ENCODE data around the gene LMBR1.

DNA sequence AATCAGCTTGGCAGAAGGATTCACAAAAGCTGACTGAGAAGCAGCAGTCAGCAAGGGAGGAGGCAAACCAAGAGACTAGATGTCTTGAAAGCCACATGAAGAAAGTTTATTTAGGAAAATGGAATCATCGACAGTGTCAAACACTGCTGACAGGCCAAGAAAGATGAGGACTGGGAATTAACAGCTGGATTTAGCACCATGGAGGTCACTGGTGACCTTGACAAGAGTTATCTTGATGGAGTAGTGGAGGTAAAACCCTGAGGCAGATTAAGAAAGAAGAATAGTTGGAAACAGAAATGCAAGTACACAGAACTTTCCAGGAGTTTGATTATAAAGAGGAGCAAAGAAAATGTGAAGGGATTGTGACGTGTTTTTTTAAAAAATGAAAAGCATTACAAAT is 51.5 kb downstream of the LMBR1 start:
- TF ChIP-seq, protein P1, sequence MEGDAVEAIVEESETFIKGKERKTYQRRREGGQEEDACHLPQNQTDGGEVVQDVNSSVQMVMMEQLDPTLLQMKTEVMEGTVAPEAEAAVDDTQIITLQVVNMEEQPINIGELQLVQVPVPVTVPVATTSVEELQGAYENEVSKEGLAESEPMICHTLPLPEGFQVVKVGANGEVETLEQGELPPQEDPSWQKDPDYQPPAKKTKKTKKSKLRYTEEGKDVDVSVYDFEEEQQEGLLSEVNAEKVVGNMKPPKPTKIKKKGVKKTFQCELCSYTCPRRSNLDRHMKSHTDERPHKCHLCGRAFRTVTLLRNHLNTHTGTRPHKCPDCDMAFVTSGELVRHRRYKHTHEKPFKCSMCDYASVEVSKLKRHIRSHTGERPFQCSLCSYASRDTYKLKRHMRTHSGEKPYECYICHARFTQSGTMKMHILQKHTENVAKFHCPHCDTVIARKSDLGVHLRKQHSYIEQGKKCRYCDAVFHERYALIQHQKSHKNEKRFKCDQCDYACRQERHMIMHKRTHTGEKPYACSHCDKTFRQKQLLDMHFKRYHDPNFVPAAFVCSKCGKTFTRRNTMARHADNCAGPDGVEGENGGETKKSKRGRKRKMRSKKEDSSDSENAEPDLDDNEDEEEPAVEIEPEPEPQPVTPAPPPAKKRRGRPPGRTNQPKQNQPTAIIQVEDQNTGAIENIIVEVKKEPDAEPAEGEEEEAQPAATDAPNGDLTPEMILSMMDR (IDR thresholded peaks at IDR 0.05; ENCODE audit: low read depth, low read length, poor library complexity, severe bottlenecking) = no peak
- TF ChIP-seq EZH2phosphoT487 (IDR thresholded peaks at IDR 0.05; ENCODE audit: borderline replicate concordance, low read length) = no peak

Data from DOHH2 (cell line).